Jurkat, Clone E6-1 (cell line): ENCODE results near the gene IARS2. TPM values are rescaled to one million over a fixed set of nuclear protein-coding genes. Genes with fewer than 3 reads are reported as not detected.
"Not testable (repeated sequence)": the region's sequence is repeated elsewhere in the genome, so short reads cannot be mapped to it uniquely, and the experiment has no call there.

Experiments
- DNase-seq: peaks from one replicate; pipeline ENCODE4 v3.0.0-alpha.2; 2011; ENCODE audit warnings: low read depth, low spot score
- H3K4me3 ChIP-seq: 2 replicates; pipeline ENCODE4 v1.5.1; 2011; ENCODE audit warnings: mild to moderate bottlenecking, low read length, control low read depth, moderate library complexity
- polyA plus RNA-seq: library from polyadenylated mRNA; unstranded; fragments of >200 nt; gene quantifications from one replicate; pipeline ENCODE4 v1.2.1, GENCODE V29; 2012; ENCODE audit warnings: missing spikeins; ENCODE audit not compliant: insufficient read length, insufficient read depth

The IARS2 gene
- polyA plus RNA-seq: 82.0 TPM

- peak; percentile 79 for DNase-seq
- H3K4me3 ChIP-seq: peak within 1 kb of the TSS; percentile 86
Observed at GRCh38 chr1:220094016-220094911, at the start of gene IARS2. TSS of gene IARS2 (plus strand) at chr1:220094132. CDS start at chr1:220094217, 85 bp downstream.

GRCh38 chr1:220044678-220045355 is 49.1 kb upstream of the IARS2 start:
- DNase-seq: no peak
- H3K4me3 ChIP-seq: peak overlapping the region; percentile 97

GRCh38 chr1:220045356-220046051 is 48.4 kb upstream of the IARS2 start:
- peak overlapping the region; percentile 97 for H3K4me3 ChIP-seq
- peak; percentile 23 for DNase-seq

- H3K4me3 ChIP-seq: peak within 1 kb of the TSS; percentile 97
- DNase-seq: peak; percentile 98
Observed at GRCh38 chr1:220046052-220046930, 47.6 kb upstream of the IARS2 start, which contains the start of gene EPRS1. TSS of gene EPRS1 (minus strand) at chr1:220046505. CDS start at chr1:220046388, 117 bp downstream.

- no peak for DNase-seq
- no peak overlapping the region for H3K4me3 ChIP-seq
Observed at GRCh38 chr1:220056374-220056773, 37.6 kb upstream of the IARS2 start.

- DNase-seq: no peak
- H3K4me3 ChIP-seq: no peak overlapping the region
Observed at GRCh38 chr1:220060876-220061275, 33.1 kb upstream of the IARS2 start.

GRCh38 chr1:220062629-220063028 is 31.3 kb upstream of the IARS2 start:
- no peak for DNase-seq
- no peak overlapping the region for H3K4me3 ChIP-seq

GRCh38 chr1:220067269-220068204 is 26.4 kb upstream of the IARS2 start:
- DNase-seq: no peak

GRCh38 chr1:220076861-220077762 is 16.8 kb upstream of the IARS2 start:
- DNase-seq: no peak
- no peak overlapping the region for H3K4me3 ChIP-seq

More at GRCh38 chr1:220067269-220068204, 26.4 kb upstream of the IARS2 start:
- no peak overlapping the region for H3K4me3 ChIP-seq

- DNase-seq: no peak
- no peak overlapping the region for H3K4me3 ChIP-seq
Observed at GRCh38 chr1:220077887-220078286, 16.0 kb upstream of the IARS2 start.

- no peak for DNase-seq
- no peak overlapping the region for H3K4me3 ChIP-seq
Observed at GRCh38 chr1:220084460-220084859, 9.5 kb upstream of the IARS2 start.

GRCh38 chr1:220086261-220086686 is 7.7 kb upstream of the IARS2 start:
- not testable (repeated sequence) for H3K4me3 ChIP-seq
- peak; percentile 9 for DNase-seq

GRCh38 chr1:220089650-220090556 is 4.0 kb upstream of the IARS2 start, which contains the start of gene BPNT1:
TSS of gene BPNT1 (minus strand) at chr1:220089788. CDS start at chr1:220079846, 9,942 bp downstream.
- DNase-seq: peak; percentile 98
- peak within 1 kb of the TSS; percentile 80 for H3K4me3 ChIP-seq

GRCh38 chr1:220092694-220093093 is 1.2 kb upstream of the IARS2 start:
- H3K4me3 ChIP-seq: no peak overlapping the region
- no peak for DNase-seq

- no peak for DNase-seq
Observed at GRCh38 chr1:220093361-220094015, 444 bp upstream of the IARS2 start.

More at GRCh38 chr1:220093361-220094015, 444 bp upstream of the IARS2 start:
- peak overlapping the region; percentile 24; the same call in 1 of the 2 replicates for H3K4me3 ChIP-seq
